Heart left ventricle (tissue), 13 donors: Measurements from ENCODE around the gene CDCA7.

Source experiments
- POLR2A ChIP-seq, 2 donors: fragments of 450-650 bp; IDR thresholded peaks; one replicate each; pipeline ENCODE4 v1.6.1; 2017; ENCODE audit warnings: antibody characterized with exemption in 2 of 2, mild to moderate bottlenecking in 2 of 2, moderate library complexity in 2 of 2
- TF ChIP-seq, protein P1 (sequence below), 12 donors: fragments of 200-600 bp; sonication (generic) in 4 of 12; IDR thresholded peaks; one replicate each; pipeline versions ENCODE4 v1.5.0 to v1.8.0; 2018 to 2022; ENCODE audit warnings: antibody characterized with exemption in 12 of 12, mild to moderate bottlenecking in 5 of 12
- donor health status: ischemic (EF 13 %, LVEDD 7.1; RV severe dilation, severe dysfunction).
- donor health status: DM: no; HTN: yes; CAD: no.
- donor health status: DM: no; HTN: no; CAD: no.
- donor health status: ischemic (EF 25% LVEDD 6.9; RV normal size, moderate dysfunction).
- donor health status: ischemic (EF 25% LVEDD 5.7; RV mildly dilated, moderate dysfunction).
- donor health status: ischemic (EF 35%, LVEDD 5.7; RV mildly dilated, moderate dysfunction).
- donor health status: nonischemic (EF 11% LVEDD 7.7; RV severe dilation, severe dysfunction).
- donor health status: DM: yes; HTN: yes; CAD: no.
- donor health status: PGD.
- donor health status: ischemic (EF 29% LVEDD 5.4; RV normal size, mild dysfunction).
- donor health status: nonischemic (EF 23%, LVEDD 6.1; RV moderate dilation, normal function).

DNA sequence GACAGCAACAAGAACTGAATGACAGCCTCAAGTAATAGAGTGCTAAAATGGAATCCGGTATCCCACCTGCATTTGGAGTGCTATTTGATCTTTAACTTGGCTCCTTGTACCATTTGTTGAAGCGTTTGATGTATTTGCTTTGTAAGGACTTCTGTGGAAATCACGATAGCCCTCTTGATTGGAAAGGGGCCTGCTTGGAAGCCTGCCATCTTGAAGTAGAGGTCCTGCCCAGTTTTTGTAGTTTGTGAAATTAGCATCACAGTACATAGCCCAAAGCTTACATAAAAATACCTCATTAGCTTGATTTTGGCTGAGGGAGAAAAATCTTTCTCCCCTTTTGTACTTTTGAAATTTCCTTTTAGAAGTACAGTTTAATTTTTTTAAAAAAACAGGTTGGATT, 2.7 kb downstream of the CDCA7 start:
- TF ChIP-seq POLR2A (IDR thresholded peaks at IDR 0.05), result no peak
- TF ChIP-seq, protein P1, sequence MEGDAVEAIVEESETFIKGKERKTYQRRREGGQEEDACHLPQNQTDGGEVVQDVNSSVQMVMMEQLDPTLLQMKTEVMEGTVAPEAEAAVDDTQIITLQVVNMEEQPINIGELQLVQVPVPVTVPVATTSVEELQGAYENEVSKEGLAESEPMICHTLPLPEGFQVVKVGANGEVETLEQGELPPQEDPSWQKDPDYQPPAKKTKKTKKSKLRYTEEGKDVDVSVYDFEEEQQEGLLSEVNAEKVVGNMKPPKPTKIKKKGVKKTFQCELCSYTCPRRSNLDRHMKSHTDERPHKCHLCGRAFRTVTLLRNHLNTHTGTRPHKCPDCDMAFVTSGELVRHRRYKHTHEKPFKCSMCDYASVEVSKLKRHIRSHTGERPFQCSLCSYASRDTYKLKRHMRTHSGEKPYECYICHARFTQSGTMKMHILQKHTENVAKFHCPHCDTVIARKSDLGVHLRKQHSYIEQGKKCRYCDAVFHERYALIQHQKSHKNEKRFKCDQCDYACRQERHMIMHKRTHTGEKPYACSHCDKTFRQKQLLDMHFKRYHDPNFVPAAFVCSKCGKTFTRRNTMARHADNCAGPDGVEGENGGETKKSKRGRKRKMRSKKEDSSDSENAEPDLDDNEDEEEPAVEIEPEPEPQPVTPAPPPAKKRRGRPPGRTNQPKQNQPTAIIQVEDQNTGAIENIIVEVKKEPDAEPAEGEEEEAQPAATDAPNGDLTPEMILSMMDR (IDR thresholded peaks at IDR 0.05), result no peak
